ENCODE measurements around the gene PTP4A1.

The PTP4A1 gene

GRCh38 chr6:63560801-63561287 is 11.4 kb upstream of the PTP4A1 start:
- Histone ChIP-seq H3K9me3 (ENCODE audit: control insufficient read depth, low read length) (no peaks in the 10 kb centered on the region), H3K27me3 (ENCODE audit: control insufficient read depth, insufficient read depth, low read length) (no peaks in the 10 kb centered on the region), H3K4me3 (ENCODE audit: low read length) (no peak overlapping the region), H3K4me1 (ENCODE audit: control insufficient read depth, insufficient read depth, low read length) (peaks cover 24% of the 10 kb centered on the region), H3K36me3 (ENCODE audit: control insufficient read depth, insufficient read depth, low read length) (no peaks in the 10 kb centered on the region), H3K9ac (ENCODE audit: low read length) (no peak overlapping the region)

GRCh38 chr6:63561288-63561687 is 11.0 kb upstream of the PTP4A1 start:
- no peaks in the 10 kb centered on the region for H3K9me3 ChIP-seq (ENCODE audit: control insufficient read depth, low read length)
- no peaks in the 10 kb centered on the region for H3K36me3 ChIP-seq (ENCODE audit: control insufficient read depth, insufficient read depth, low read length)
- H3K9ac ChIP-seq (ENCODE audit: low read length): no peak overlapping the region

GRCh38 chr6:63563235-63563634 is 9.0 kb upstream of the PTP4A1 start:
- Histone ChIP-seq H3K9me3 (ENCODE audit: control insufficient read depth, low read length) (no peaks in the 10 kb centered on the region), H3K27me3 (ENCODE audit: control insufficient read depth, insufficient read depth, low read length) (no peaks in the 10 kb centered on the region), H3K36me3 (ENCODE audit: control insufficient read depth, insufficient read depth, low read length) (no peaks in the 10 kb centered on the region), H3K4me3 (ENCODE audit: low read length) (no peak overlapping the region), H3K4me1 (ENCODE audit: control insufficient read depth, insufficient read depth, low read length) (peaks cover 40% of the 10 kb centered on the region), H3K9ac (ENCODE audit: low read length) (no peak overlapping the region)

More at GRCh38 chr6:63561288-63561687, 11.0 kb upstream of the PTP4A1 start:
- H3K27me3 ChIP-seq (ENCODE audit: control insufficient read depth, insufficient read depth, low read length): no peaks in the 10 kb centered on the region
- no peak overlapping the region for H3K4me3 ChIP-seq (ENCODE audit: low read length)
- H3K4me1 ChIP-seq (ENCODE audit: control insufficient read depth, insufficient read depth, low read length): peaks cover 28% of the 10 kb centered on the region

GRCh38 chr6:63565058-63565726 is 7.1 kb upstream of the PTP4A1 start:
- no peaks in the 10 kb centered on the region for H3K9me3 ChIP-seq (ENCODE audit: control insufficient read depth, low read length)
- no peaks in the 10 kb centered on the region for H3K27me3 ChIP-seq (ENCODE audit: control insufficient read depth, insufficient read depth, low read length)
- no peaks in the 10 kb centered on the region for H3K36me3 ChIP-seq (ENCODE audit: control insufficient read depth, insufficient read depth, low read length)
- no peak overlapping the region for H3K9ac ChIP-seq (ENCODE audit: low read length)
- peaks cover 44% of the 10 kb centered on the region for H3K4me1 ChIP-seq (ENCODE audit: control insufficient read depth, insufficient read depth, low read length)
- H3K4me3 ChIP-seq (ENCODE audit: low read length): no peak overlapping the region

DNA sequence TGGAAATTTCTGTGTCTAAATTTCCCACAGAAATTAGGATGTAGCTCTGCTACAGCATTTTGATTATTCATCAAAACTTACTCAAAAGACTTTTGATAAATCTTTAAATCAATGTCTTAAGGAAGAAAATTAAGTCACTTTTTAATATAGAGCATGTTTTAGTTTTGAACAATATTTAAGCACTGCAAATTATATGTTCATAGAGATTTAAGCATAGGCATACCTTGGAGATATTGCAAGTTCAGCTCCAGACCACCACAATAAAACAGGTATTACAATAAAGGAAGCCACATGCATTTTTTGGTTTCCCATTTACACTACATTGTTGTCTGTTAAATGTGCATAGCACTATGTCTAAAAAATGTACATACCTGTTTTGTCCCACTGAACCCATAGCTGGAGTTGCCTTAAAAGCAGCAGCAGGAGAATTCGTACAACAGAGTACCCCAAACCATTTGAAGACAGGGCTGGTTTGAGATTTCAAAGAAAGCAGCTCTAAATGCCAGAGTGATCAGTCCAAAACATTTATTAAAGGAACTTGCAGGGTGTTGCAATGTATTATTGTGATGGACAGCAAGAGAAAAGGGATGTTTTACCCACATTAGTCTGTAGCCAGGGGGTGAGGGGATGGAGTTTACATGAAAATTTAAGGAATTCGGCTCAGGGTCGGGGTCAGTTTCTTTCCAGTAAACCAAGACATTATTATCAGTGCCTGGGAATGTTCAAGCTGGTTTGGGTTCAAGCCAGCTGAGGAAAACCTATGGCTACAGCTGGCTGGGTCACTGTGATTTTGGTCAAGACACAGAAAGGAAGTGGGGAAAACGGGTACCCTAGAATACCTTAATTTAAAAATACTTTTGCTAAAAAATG is 6.3 kb upstream of the PTP4A1 start:
- Histone ChIP-seq H3K9ac (ENCODE audit: low read length) (no peak overlapping the region), H3K4me3 (ENCODE audit: low read length) (no peak overlapping the region), H3K36me3 (ENCODE audit: control insufficient read depth, insufficient read depth, low read length) (no peaks in the 10 kb centered on the region), H3K9me3 (ENCODE audit: control insufficient read depth, low read length) (no peaks in the 10 kb centered on the region), H3K4me1 (ENCODE audit: control insufficient read depth, insufficient read depth, low read length) (peaks cover 41% of the 10 kb centered on the region), H3K27me3 (ENCODE audit: control insufficient read depth, insufficient read depth, low read length) (no peaks in the 10 kb centered on the region)

DNA sequence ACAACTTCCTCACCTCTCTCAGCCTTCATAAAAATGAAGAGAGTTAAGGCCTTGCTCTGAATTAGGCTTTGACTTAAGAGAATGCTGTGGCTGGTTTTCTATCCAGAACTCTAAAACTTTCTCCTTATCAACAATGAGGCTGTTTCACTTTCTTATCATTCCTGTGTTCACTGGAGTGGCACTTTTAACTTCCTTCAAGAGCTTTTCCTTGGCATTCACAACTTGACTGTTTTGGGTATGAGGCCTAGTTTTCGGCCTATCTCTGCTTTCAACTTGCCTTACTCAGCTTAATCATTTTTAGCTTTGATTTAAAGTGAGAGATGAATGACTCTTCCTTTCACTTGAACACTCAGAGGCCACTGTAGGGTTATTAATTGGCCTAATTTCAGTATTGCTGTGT is 4.3 kb upstream of the PTP4A1 start:
- H3K36me3 ChIP-seq (ENCODE audit: control insufficient read depth, insufficient read depth, low read length): no peaks in the 10 kb centered on the region
- no peaks in the 10 kb centered on the region for H3K9me3 ChIP-seq (ENCODE audit: control insufficient read depth, low read length)
- H3K27me3 ChIP-seq (ENCODE audit: control insufficient read depth, insufficient read depth, low read length): no peaks in the 10 kb centered on the region
- no peak overlapping the region for H3K4me3 ChIP-seq (ENCODE audit: low read length)
- peaks cover 33% of the 10 kb centered on the region for H3K4me1 ChIP-seq (ENCODE audit: control insufficient read depth, insufficient read depth, low read length)
- no peak overlapping the region for H3K9ac ChIP-seq (ENCODE audit: low read length)

GRCh38 chr6:63571361-63572043 is 778 bp upstream of the PTP4A1 start:
- peak overlapping the region; percentile 75 for H3K4me3 ChIP-seq (ENCODE audit: low read length)
- H3K4me1 ChIP-seq (ENCODE audit: control insufficient read depth, insufficient read depth, low read length): peaks cover 16% of the 10 kb centered on the region
- peak overlapping the region; percentile 96 for H3K9ac ChIP-seq (ENCODE audit: low read length)
- H3K36me3 ChIP-seq (ENCODE audit: control insufficient read depth, insufficient read depth, low read length): no peaks in the 10 kb centered on the region
- no peaks in the 10 kb centered on the region for H3K27me3 ChIP-seq (ENCODE audit: control insufficient read depth, insufficient read depth, low read length)
- no peaks in the 10 kb centered on the region for H3K9me3 ChIP-seq (ENCODE audit: control insufficient read depth, low read length)

- Histone ChIP-seq H3K27me3 (ENCODE audit: control insufficient read depth, insufficient read depth, low read length) (no peaks in the 10 kb centered on the region), H3K4me1 (ENCODE audit: control insufficient read depth, insufficient read depth, low read length) (peaks cover 7% of the 10 kb centered on the region), H3K9ac (ENCODE audit: low read length) (peak overlapping the region; percentile 96), H3K9me3 (ENCODE audit: control insufficient read depth, low read length) (no peaks in the 10 kb centered on the region), H3K4me3 (ENCODE audit: low read length) (peak overlapping the region; percentile 52), H3K36me3 (ENCODE audit: control insufficient read depth, insufficient read depth, low read length) (peaks cover 4% of the 10 kb centered on the region)
These were observed 431 bp downstream of the PTP4A1 start for GRCh38 chr6:63572747-63573075.

DNA sequence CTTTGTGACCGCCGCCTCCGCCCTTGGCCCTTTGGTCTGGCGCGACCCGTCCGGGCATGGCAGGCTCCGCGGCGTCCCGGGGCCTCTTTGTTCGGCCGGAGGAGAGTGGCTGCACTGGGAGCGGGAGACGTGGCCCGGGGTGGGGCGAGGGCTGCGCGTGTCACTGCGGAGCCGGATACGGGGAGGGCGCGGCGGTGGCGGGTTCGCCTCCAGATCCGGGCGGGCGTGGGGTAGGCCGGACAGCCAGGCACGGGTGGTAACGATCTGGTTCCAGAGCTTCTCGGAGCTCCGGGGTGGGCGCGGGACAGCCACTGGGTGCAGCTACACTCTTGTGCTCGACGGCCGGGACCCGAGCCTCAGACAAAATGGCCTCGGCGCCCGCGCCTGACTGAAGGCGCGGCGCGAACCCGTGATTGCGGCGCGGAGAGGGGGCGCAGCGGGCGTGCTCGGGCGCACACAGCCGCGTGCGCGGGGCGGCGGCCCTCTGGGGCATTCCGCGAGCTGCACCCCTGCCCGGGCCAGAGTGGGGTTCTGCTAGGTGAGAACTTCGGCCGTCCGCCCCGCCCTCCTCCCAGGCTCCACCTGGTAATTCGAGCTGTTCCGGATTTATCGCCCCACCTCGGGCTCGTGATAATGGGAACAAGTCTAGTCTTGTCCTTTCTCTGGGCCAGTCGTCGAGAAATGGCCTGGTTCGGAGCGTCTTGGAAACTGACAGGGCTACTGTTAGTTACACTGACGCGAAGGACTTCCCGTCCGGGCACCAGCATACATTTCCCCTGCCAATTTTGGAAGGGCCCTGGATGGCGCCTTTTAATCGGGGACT is 1.0 kb downstream of the PTP4A1 start:
- H3K4me1 ChIP-seq (ENCODE audit: control insufficient read depth, insufficient read depth, low read length): peaks cover 5% of the 10 kb centered on the region
- H3K9ac ChIP-seq (ENCODE audit: low read length): peak overlapping the region; percentile 96

GRCh38 chr6:63573899-63574553 is 1.7 kb downstream of the PTP4A1 start:
- Histone ChIP-seq H3K36me3 (ENCODE audit: control insufficient read depth, insufficient read depth, low read length) (peaks cover 4% of the 10 kb centered on the region), H3K9me3 (ENCODE audit: control insufficient read depth, low read length) (no peaks in the 10 kb centered on the region), H3K9ac (ENCODE audit: low read length) (peak overlapping the region; percentile 96), H3K27me3 (ENCODE audit: control insufficient read depth, insufficient read depth, low read length) (no peaks in the 10 kb centered on the region), H3K4me3 (ENCODE audit: low read length) (peak overlapping the region; percentile 52), H3K4me1 (ENCODE audit: control insufficient read depth, insufficient read depth, low read length) (peaks cover 5% of the 10 kb centered on the region)

More for the DNA sequence above, 1.0 kb downstream of the PTP4A1 start:
- peak overlapping the region; percentile 52 for H3K4me3 ChIP-seq (ENCODE audit: low read length)
- no peaks in the 10 kb centered on the region for H3K27me3 ChIP-seq (ENCODE audit: control insufficient read depth, insufficient read depth, low read length)
- no peaks in the 10 kb centered on the region for H3K9me3 ChIP-seq (ENCODE audit: control insufficient read depth, low read length)
- H3K36me3 ChIP-seq (ENCODE audit: control insufficient read depth, insufficient read depth, low read length): peaks cover 4% of the 10 kb centered on the region

- Histone ChIP-seq H3K4me3 (ENCODE audit: low read length) (peak overlapping the region; percentile 52), H3K9me3 (ENCODE audit: control insufficient read depth, low read length) (no peaks in the 10 kb centered on the region), H3K4me1 (ENCODE audit: control insufficient read depth, insufficient read depth, low read length) (peaks cover 5% of the 10 kb centered on the region), H3K9ac (ENCODE audit: low read length) (peak overlapping the region; percentile 96), H3K36me3 (ENCODE audit: control insufficient read depth, insufficient read depth, low read length) (peaks cover 4% of the 10 kb centered on the region), H3K27me3 (ENCODE audit: control insufficient read depth, insufficient read depth, low read length) (no peaks in the 10 kb centered on the region)
These were observed 2.2 kb downstream of the PTP4A1 start for GRCh38 chr6:63574554-63574900.
